ENCODE measurements around the gene FOXD4L6.
"Not testable (repeated sequence)": the region's sequence is repeated elsewhere in the genome, so short reads cannot be mapped to it uniquely, and the experiment has no call there.

GRCh38 chr9:41095060-41095459, 33.4 kb downstream of the FOXD4L6 start:
- not testable (repeated sequence) for TF ChIP-seq CTCF (conservative IDR thresholded peaks at IDR 0.05; ENCODE audit: low read depth, low read length); EZH2 (IDR thresholded peaks at IDR 0.05; ENCODE audit: low read length, unreplicated experiment); EZH2phosphoT487 (IDR thresholded peaks at IDR 0.05; ENCODE audit: borderline replicate concordance, low read length)
